GM12878 (cell line): ENCODE results near the gene TECR. TPM values are rescaled to one million over a fixed set of nuclear protein-coding genes. Genes with fewer than 3 reads are reported as not detected.
A peak's percentile ranks its signal among the peaks of the same experiment; 100 is the strongest.

Experiments used
- ATAC-seq: fragments of 200-7000 bp; cut with Tn5 transposase; 3 replicates; pipeline ENCODE4 v1.9.1; 2020; ENCODE audit warnings: mild to moderate bottlenecking, moderate library complexity
- BruUV-seq: library from RNA; stranded (reverse); fragments of 400-500 nt; replicated peaks from 2 replicates; lab custom pipeline; 2021; lab: Mats Ljungman, UMichigan
- CTCF ChIA-PET: fragments of 300-600 bp; sonication (Branson Sonifier 250); formaldehyde crosslinking; extraction: SDS; loops from one replicate; lab custom pipeline; 2021; ENCODE audit warnings: inconsistent platforms; lab: Yijun Ruan, JAX
- POLR2A ChIA-PET: fragments of 350-600 bp; formaldehyde crosslinking; extraction: SDS; loops from one replicate; lab custom pipeline; 2021; ENCODE audit warnings: inconsistent platforms; lab: Charles Lee
- RAD21 ChIA-PET: fragments of 300-600 bp; sonication (Branson Sonifier 250); formaldehyde crosslinking; loops from one replicate; lab custom pipeline; 2023; ENCODE audit warnings: antibody characterized with exemption; ENCODE audit not compliant: unreplicated experiment; lab: Charles Lee
- SMC1A ChIA-PET: fragments of 300-600 bp; sonication (Branson Sonifier 250); formaldehyde crosslinking; loops from one replicate; lab custom pipeline; 2023; ENCODE audit not compliant: unreplicated experiment, uncharacterized antibody; lab: Charles Lee
- DNase-seq: peaks from one replicate; pipeline ENCODE4 v3.0.0-alpha.2; 2011; ENCODE audit warnings: low read depth, low spot score
- FAIRE-seq: peaks from 3 replicates; lab custom pipeline; 2011; peaks lifted over from hg19 to GRCh38; lab: Jason Lieb, UNC
- H2AFZ ChIP-seq: 2 replicates; pipeline ENCODE4 v1.6.0; 2011; ENCODE audit warnings: low read depth, low read length, control low read depth; ENCODE audit not compliant: control insufficient read depth
- H3K27ac ChIP-seq: 2 replicates; pipeline ENCODE4 v1.5.1; 2011; ENCODE audit warnings: control low read depth; ENCODE audit not compliant: control insufficient read depth, insufficient read depth
- H3K27me3 ChIP-seq, 2 experiments: replicated peaks in 1 of 2; 2 replicates each; pipeline versions ENCODE4 v1.6.0 to v1.6.1; 2011; ENCODE audit warnings: low read length in 1 of 2; ENCODE audit not compliant: control insufficient read depth in 2 of 2, insufficient read depth in 2 of 2
- H3K36me3 ChIP-seq, 2 experiments: 2 replicates each; pipeline ENCODE4 v1.5.1; 2011; ENCODE audit warnings: low read length in 1 of 2; ENCODE audit not compliant: control insufficient read depth in 2 of 2, insufficient read depth in 2 of 2
- H3K4me1 ChIP-seq: 2 replicates; pipeline ENCODE4 v1.6.1; 2011; ENCODE audit warnings: mild to moderate bottlenecking, low read length, moderate library complexity, mixed read lengths; ENCODE audit not compliant: control insufficient read depth, insufficient read depth
- H3K4me2 ChIP-seq: 2 replicates; pipeline ENCODE4 v1.6.0; 2011; ENCODE audit warnings: control low read depth; ENCODE audit not compliant: control insufficient read depth, insufficient read depth
- H3K4me3 ChIP-seq: fragments of 200-600 bp; sonication (generic); 2 replicates; pipeline ENCODE4 v1.5.1; 2016
- H3K79me2 ChIP-seq: 2 replicates; pipeline ENCODE4 v1.6.0; 2011; ENCODE audit warnings: low read length; ENCODE audit not compliant: control insufficient read depth, insufficient read depth
- H3K9ac ChIP-seq: 2 replicates; pipeline ENCODE4 v1.8.0; 2011; ENCODE audit warnings: low read length, control low read depth, mixed read lengths; ENCODE audit not compliant: control insufficient read depth, insufficient read depth
- H3K9me3 ChIP-seq: replicated peaks from 3 replicates; pipeline ENCODE4 v1.5.1; 2011; ENCODE audit warnings: mild to moderate bottlenecking, low read length; ENCODE audit not compliant: control insufficient read depth, insufficient read depth
- H4K20me1 ChIP-seq: 2 replicates; pipeline ENCODE4 v1.6.0; 2011; ENCODE audit not compliant: control insufficient read depth, insufficient read depth
- CHD1 ChIP-seq: IDR thresholded peaks from 2 replicates; pipeline ENCODE4 v1.6.1; 2012; ENCODE audit warnings: low read depth, low read length, improper control_type of control experiment
- CREM ChIP-seq: IDR thresholded peaks from 2 replicates; pipeline ENCODE4 v1.6.1; 2014; ENCODE audit warnings: antibody characterized with exemption, low read depth
- HCFC1 ChIP-seq: fragments of 150-350 bp; IDR thresholded peaks from 2 replicates; pipeline ENCODE4 v1.6.1; 2014; ENCODE audit warnings: low read length
- IRF5 ChIP-seq: fragments of 450-650 bp; IDR thresholded peaks from 2 replicates; pipeline ENCODE4 v1.6.1; 2017; ENCODE audit warnings: borderline replicate concordance
- NFXL1 ChIP-seq: fragments of 450-650 bp; IDR thresholded peaks from 2 replicates; pipeline ENCODE4 v1.6.1; 2017; ENCODE audit warnings: antibody characterized with exemption, mild to moderate bottlenecking, borderline replicate concordance
- PKNOX1 ChIP-seq: fragments of 450-650 bp; IDR thresholded peaks from 2 replicates; pipeline ENCODE4 v1.6.1; 2016; ENCODE audit warnings: mild to moderate bottlenecking
- PML ChIP-seq: IDR thresholded peaks from 2 replicates; pipeline ENCODE4 v1.6.1; 2012; ENCODE audit warnings: low read length, inconsistent platforms
- POLR2AphosphoS2 ChIP-seq: IDR thresholded peaks from 2 replicates; pipeline ENCODE4 v1.6.1; 2011; ENCODE audit warnings: low read depth, mild to moderate bottlenecking, low read length, improper control_type of control experiment, moderate library complexity
- SMAD5 ChIP-seq: IDR thresholded peaks from 2 replicates; pipeline ENCODE4 v1.6.1; 2016; ENCODE audit warnings: antibody characterized with exemption, low read depth
- SPI1 ChIP-seq: IDR thresholded peaks from 2 replicates; pipeline ENCODE4 v1.6.1; 2011; ENCODE audit warnings: low read depth, mild to moderate bottlenecking, low read length, moderate library complexity, borderline replicate concordance; ENCODE audit not compliant: insufficient read depth
- STAT1 ChIP-seq: fragments of 450-650 bp; conservative IDR thresholded peaks from 2 replicates; pipeline ENCODE4 v1.6.1; 2014; ENCODE audit warnings: antibody characterized with exemption, mild to moderate bottlenecking
- STAT3 ChIP-seq: IDR thresholded peaks from 2 replicates; pipeline ENCODE4 v1.6.1; 2011; ENCODE audit warnings: low read depth, low read length, improper control_type of control experiment
- ZBTB40 ChIP-seq: fragments of 450-650 bp; IDR thresholded peaks from 2 replicates; pipeline ENCODE4 v1.6.1; 2016; ENCODE audit warnings: mild to moderate bottlenecking, moderate library complexity, borderline replicate concordance
- ZNF274 ChIP-seq: IDR thresholded peaks from one replicate; pipeline ENCODE4 v1.8.0; 2011; ENCODE audit not compliant: insufficient read length, insufficient read depth
- WGBS: methylation state at CpG from one replicate; pipeline ENCODE4 v1.1.6; 2016; ENCODE audit warnings: low lambda C conversion rate; ENCODE audit not compliant: insufficient replicate concordance, insufficient coverage; ENCODE audit errors: missing lambda C conversion rate; 5-methylcytosine and 5-hydroxymethylcytosine counted together
- in situ Hi-C: fragments of 300-500 bp; cut with MboI; formaldehyde crosslinking; loops from 9 replicates; pipeline ENCODE4 v1.14.3; 2018; ENCODE audit warnings: mixed read lengths
- intact Hi-C: fragments of 100-400 bp; cut with micrococcal nuclease; formaldehyde crosslinking; loops from one replicate; pipeline ENCODE4 v1.14.2; 2022; ENCODE audit not compliant: unreplicated experiment
- polyA plus RNA-seq, 11 experiments: library from polyadenylated mRNA; depleted of rRNA in 4 of 11; unstranded in 6 of 11; stranded (reverse) in 5 of 11; fragments of >200 nt; fragmentation: Nextera tagmentation in 4 of 11; fragmentation: Illumina TruSeq in 1 of 11; extraction: Ambion mirVana in 4 of 11; extraction: Trizol in 1 of 11; gene quantifications; 1 replicate in 1 of 11; 2 replicates in 10 of 11; pipeline versions ENCODE4 v1.2.1 to v1.2.3, GENCODE V29; 2011 to 2016; ENCODE audit warnings: inconsistent platforms in 2 of 11, missing spikeins in 2 of 11, low read depth in 1 of 11
- total RNA-seq, 4 experiments: library from RNA; depleted of rRNA in 3 of 4; stranded (reverse); fragments of >200 nt in 3 of 4; fragmentation: Illumina TruSeq in 1 of 4; extraction: Trizol in 1 of 4; gene quantifications; 2 replicates each; pipeline versions ENCODE4 v1.2.1 to v1.2.3, GENCODE V29; 2013 to 2021

Gene TECR
- total and polyA plus RNA-seq, 10 of the 15 experiments (the other 5 are each of a cell fraction or from before 2014, with no cell fraction given), result 9.6 to 157 (median 64.2) TPM

- POLR2A ChIA-PET, result interaction anchor here (0.6 to 2.7 kb wide), 16 partner anchors 8 to 381 kb away, joined by 3 to 12 read pairs (median 4); partner anchors contain the start of genes ADGRE5, ASF1B, NDUFB7 and TECR
- peak within 1 kb of the TSS; percentile 81 for H2AFZ ChIP-seq
- FAIRE-seq (no peak), ATAC-seq (peak; percentile 89), DNase-seq (no peak)
- WGBS, result 2% methylated on average over 72 of the region's 82 CpGs
- TSS peak; percentile 74 for BruUV-seq
- peak within 1 kb of the TSS; percentile 88 for H3K27ac ChIP-seq
- peaks cover 3% of the 10 kb centered on the region; the same call in 1 of the 2 replicates for H4K20me1 ChIP-seq
- SMC1A ChIA-PET, result interaction anchor here (0.7 to 1.4 kb wide), 2 partner anchors 10 to 14 kb away, joined by 4 read pairs; no protein-coding TSS in a partner anchor
- peak within 1 kb of the TSS; percentile 80 for H3K9ac ChIP-seq
- intact Hi-C loops (no loop called here), in situ Hi-C loops (no loop called here)
- no peaks in the 10 kb centered on the region for H3K9me3 ChIP-seq
- peak within 1 kb of the TSS; percentile 95 for H3K4me3 ChIP-seq
- RAD21 ChIA-PET, result interaction anchor here (0.6 to 1.9 kb wide), 5 partner anchors 38 to 381 kb away, joined by 3 to 5 read pairs (median 3); partner anchors contain the start of genes ASF1B and PKN1
- CTCF ChIA-PET, result interaction anchor here (1.0 to 4.9 kb wide), 6 partner anchors 12 to 56 kb away, joined by 3 to 41 read pairs (median 6); no protein-coding TSS in a partner anchor
- H3K79me2 ChIP-seq, result peaks cover 30% of the 10 kb centered on the region
- H3K36me3 ChIP-seq, result peaks cover 3 to 12% of the 10 kb centered on the region in 2 experiments; a peak in 3 of 4 replicates
- H3K4me2 ChIP-seq, result peak within 1 kb of the TSS; percentile 90
- H3K27me3 ChIP-seq, result no peaks in the 10 kb centered on the region
- H3K4me1 ChIP-seq, result peaks cover 9% of the 10 kb centered on the region
- peak; percentile 45; the same call in 1 of the 2 replicates for TF ChIP-seq PKNOX1
- no peak for TF ChIP-seq NFXL1
- TF ChIP-seq ZNF274, result no peak
- TF ChIP-seq SPI1, result no peak
- no peak for TF ChIP-seq IRF5
- no peak for TF ChIP-seq STAT1
- TF ChIP-seq ZBTB40, result 0 out of 2 replicates have a peak, but pooled peaks have one; percentile 26
- peak; percentile 96 for TF ChIP-seq PML
- TF ChIP-seq HCFC1, result peak; percentile 29; the same call in 1 of the 2 replicates
- peak; percentile 85 for TF ChIP-seq POLR2AphosphoS2
- no peak for TF ChIP-seq STAT3
- 0 out of 2 replicates have a peak, but pooled peaks have one; percentile 12 for TF ChIP-seq CREM
- TF ChIP-seq CHD1, result peak; percentile 92; the same call in 1 of the 2 replicates
- peak; percentile 52; the same call in 1 of the 2 replicates for TF ChIP-seq SMAD5
Measured at GRCh38 chr19:14517840-14518505, 11.4 kb upstream of the TECR start, which contains the start of gene DNAJB1. TSS of gene DNAJB1 (minus strand) at chr19:14518397. CDS start at chr19:14518349, 48 bp downstream.
